Measurements from ENCODE around the gene PRDM16.

Gene PRDM16

GRCh38 chr1:3111348-3112021, 42.5 kb downstream of the PRDM16 start:
- DNase-seq: no peak

- no peak for DNase-seq
These were observed 43.5 kb downstream of the PRDM16 start for GRCh38 chr1:3112526-3112925.

- no peak for DNase-seq
These were observed 44.2 kb downstream of the PRDM16 start for GRCh38 chr1:3113047-3113740.

- no peak for DNase-seq
These were observed 44.7 kb downstream of the PRDM16 start for GRCh38 chr1:3113741-3114056.

GRCh38 chr1:3114131-3114744, 45.2 kb downstream of the PRDM16 start:
- no peak for DNase-seq

- DNase-seq: no peak
These were observed 45.8 kb downstream of the PRDM16 start for GRCh38 chr1:3114846-3115245.

GRCh38 chr1:3115275-3116149, 46.5 kb downstream of the PRDM16 start:
- DNase-seq: no peak

- no peak for DNase-seq
These were observed 47.1 kb downstream of the PRDM16 start for GRCh38 chr1:3116150-3116510.

GRCh38 chr1:3116560-3116959, 47.6 kb downstream of the PRDM16 start:
- DNase-seq: no peak

- no peak for DNase-seq
These were observed 48.9 kb downstream of the PRDM16 start for GRCh38 chr1:3117879-3118278.

- DNase-seq: no peak
These were observed 50.1 kb downstream of the PRDM16 start for GRCh38 chr1:3119061-3119460.

GRCh38 chr1:3119725-3120124, 50.7 kb downstream of the PRDM16 start:
- no peak for DNase-seq

GRCh38 chr1:3120140-3120539, 51.1 kb downstream of the PRDM16 start:
- DNase-seq: no peak

GRCh38 chr1:3120994-3121393, 52.0 kb downstream of the PRDM16 start:
- DNase-seq: no peak

- no peak for DNase-seq
These were observed 52.6 kb downstream of the PRDM16 start for GRCh38 chr1:3121401-3122210.

- DNase-seq: no peak
These were observed 53.3 kb downstream of the PRDM16 start for GRCh38 chr1:3122311-3122710.

GRCh38 chr1:3124246-3124645, 55.2 kb downstream of the PRDM16 start:
- DNase-seq: no peak

- DNase-seq: no peak
These were observed 56.1 kb downstream of the PRDM16 start for GRCh38 chr1:3125078-3125477.

GRCh38 chr1:3125546-3126368, 56.8 kb downstream of the PRDM16 start:
- DNase-seq: no peak

- DNase-seq: no peak
These were observed 58.0 kb downstream of the PRDM16 start for GRCh38 chr1:3126756-3127678.

- no peak for DNase-seq
These were observed 58.7 kb downstream of the PRDM16 start for GRCh38 chr1:3127738-3128137.

All from CD4-positive, alpha-beta T cell treated with Interleukin-1 beta for 1 hour (primary cell).